ENCODE measurements around the gene DCTD.

The DCTD gene

GRCh38 chr4:182894681-182895275 lies 22.4 kb downstream of the DCTD start:
- no peak for DNase-seq

- no peak for DNase-seq
Observed at GRCh38 chr4:182893474-182894080, 23.6 kb downstream of the DCTD start.

GRCh38 chr4:182893047-182893446 lies 24.1 kb downstream of the DCTD start:
- DNase-seq, result no peak

GRCh38 chr4:182890202-182890601 lies 27.0 kb downstream of the DCTD start:
- no peak for DNase-seq

- DNase-seq, result no peak
Observed at GRCh38 chr4:182888891-182889290, 28.3 kb downstream of the DCTD start.

- DNase-seq, result no peak
Observed at GRCh38 chr4:182886768-182887167, 30.4 kb downstream of the DCTD start.

- no peak for DNase-seq
Observed at GRCh38 chr4:182886205-182886604, 31.0 kb downstream of the DCTD start.

GRCh38 chr4:182885738-182886077 lies 31.5 kb downstream of the DCTD start:
- no peak for DNase-seq

GRCh38 chr4:182885022-182885737 lies 32.0 kb downstream of the DCTD start:
- DNase-seq, result no peak

- no peak for DNase-seq
Observed at GRCh38 chr4:182884040-182884439, 33.1 kb downstream of the DCTD start.

- no peak for DNase-seq
Observed at GRCh38 chr4:182883351-182883750, 33.8 kb downstream of the DCTD start.

GRCh38 chr4:182881914-182882313 lies 35.3 kb downstream of the DCTD start:
- peak in 3 of 56 donors; percentile 3 to 27 (median 6) for DNase-seq

- peak in 16 of 56 donors; percentile 8 to 82 (median 20) for DNase-seq
Observed at GRCh38 chr4:182880387-182881356, 36.5 kb downstream of the DCTD start.

GRCh38 chr4:182879913-182880312 lies 37.3 kb downstream of the DCTD start:
- DNase-seq, result no peak

GRCh38 chr4:182878633-182879495 lies 38.3 kb downstream of the DCTD start:
- DNase-seq, result no peak

GRCh38 chr4:182877326-182877883 lies 39.8 kb downstream of the DCTD start:
- DNase-seq, result no peak

GRCh38 chr4:182876427-182876826 lies 40.8 kb downstream of the DCTD start:
- DNase-seq, result no peak

- DNase-seq, result no peak
Observed at GRCh38 chr4:182875453-182876405, 41.5 kb downstream of the DCTD start.

- DNase-seq, result no peak
Observed at GRCh38 chr4:182874797-182875345, 42.3 kb downstream of the DCTD start.

All from amygdala (tissue), 56 donors.